Hepatocyte (in vitro differentiated cells): Measurements from ENCODE around the gene SLC45A3. TPM values are rescaled to one million over a fixed set of nuclear protein-coding genes. Genes with fewer than 3 reads are reported as not detected.

Experiments used
- DNase-seq: peaks from one replicate; pipeline ENCODE4 v3.0.0-alpha.2; 2016; ENCODE audit warnings: low spot score
- H2AFZ ChIP-seq: fragments of 200-600 bp; sonication (generic); 2 replicates; pipeline ENCODE4 v1.6.0; 2016; ENCODE audit warnings: antibody characterized with exemption, mild to moderate bottlenecking
- H3K27ac ChIP-seq: fragments of 200-600 bp; sonication (generic); 2 replicates; pipeline ENCODE4 v1.5.1; 2016; ENCODE audit warnings: mild to moderate bottlenecking
- H3K27me3 ChIP-seq: fragments of 200-600 bp; sonication (generic); 2 replicates; pipeline ENCODE4 v1.6.1; 2016
- H3K36me3 ChIP-seq: fragments of 200-600 bp; sonication (generic); replicated peaks from 2 replicates; pipeline ENCODE4 v1.5.1; 2016; ENCODE audit warnings: low read depth; ENCODE audit not compliant: insufficient read depth
- H3K4me1 ChIP-seq: fragments of 200-600 bp; sonication (generic); 2 replicates; pipeline ENCODE4 v1.5.1; 2016; ENCODE audit warnings: mild to moderate bottlenecking, moderate library complexity; ENCODE audit not compliant: insufficient read depth
- H3K4me2 ChIP-seq: fragments of 200-600 bp; sonication (generic); 2 replicates; pipeline ENCODE4 v1.6.0; 2016
- H3K4me3 ChIP-seq: fragments of 200-600 bp; sonication (generic); 2 replicates; pipeline ENCODE4 v1.5.1; 2016; ENCODE audit warnings: mild to moderate bottlenecking
- H3K79me2 ChIP-seq: fragments of 200-600 bp; sonication (generic); 2 replicates; pipeline ENCODE4 v1.6.0; 2017; ENCODE audit warnings: mild to moderate bottlenecking
- H3K9me2 ChIP-seq: fragments of 200-600 bp; sonication (generic); replicated peaks from 2 replicates; pipeline ENCODE4 v1.6.0; 2017; ENCODE audit warnings: mild to moderate bottlenecking; ENCODE audit not compliant: insufficient read depth
- H3K9me3 ChIP-seq: fragments of 200-600 bp; sonication (generic); 2 replicates; pipeline ENCODE4 v1.5.1; 2016; ENCODE audit warnings: low read depth, mild to moderate bottlenecking
- H4K20me1 ChIP-seq: fragments of 200-600 bp; sonication (generic); 2 replicates; pipeline ENCODE4 v1.6.0; 2016; ENCODE audit warnings: mild to moderate bottlenecking; ENCODE audit not compliant: insufficient read depth, poor library complexity, severe bottlenecking
- EZH2 ChIP-seq: fragments of 200-600 bp; sonication (generic); IDR thresholded peaks from 2 replicates; pipeline ENCODE4 v1.6.1; 2016; ENCODE audit warnings: antibody characterized with exemption, mild to moderate bottlenecking, borderline replicate concordance
- EZH2phosphoT487 ChIP-seq: fragments of 200-600 bp; sonication (generic); IDR thresholded peaks from one replicate; pipeline ENCODE4 v1.6.1; 2018; ENCODE audit warnings: antibody characterized with exemption, mild to moderate bottlenecking, low read depth, moderate library complexity; ENCODE audit not compliant: unreplicated experiment, severe bottlenecking
- WGBS: methylation state at CpG from one replicate; pipeline ENCODE4 v1.1.6; 2016; ENCODE audit warnings: low lambda C conversion rate; ENCODE audit errors: missing lambda C conversion rate; 5-methylcytosine and 5-hydroxymethylcytosine counted together
- polyA plus RNA-seq: library from polyadenylated mRNA; unstranded; fragments of >200 nt; fragmentation: Nextera tagmentation; extraction: Ambion mirVana; gene quantifications from 2 replicates; pipeline ENCODE4 v1.2.1, GENCODE V29; 2016
- total RNA-seq: library from RNA; depleted of rRNA; stranded (reverse); fragments of >200 nt; gene quantifications from 2 replicates; pipeline ENCODE4 v1.2.3, GENCODE V29; 2014
- TF ChIP-seq, protein P1 (sequence below): fragments of 200-600 bp; sonication (generic); IDR thresholded peaks from 2 replicates; pipeline ENCODE4 v1.5.1; 2016; ENCODE audit warnings: antibody characterized with exemption, mild to moderate bottlenecking; ENCODE audit not compliant: poor library complexity

Gene SLC45A3
- total and polyA plus RNA-seq, 2 experiments from 2014 or later: 4.6 to 12.2 TPM

DNA sequence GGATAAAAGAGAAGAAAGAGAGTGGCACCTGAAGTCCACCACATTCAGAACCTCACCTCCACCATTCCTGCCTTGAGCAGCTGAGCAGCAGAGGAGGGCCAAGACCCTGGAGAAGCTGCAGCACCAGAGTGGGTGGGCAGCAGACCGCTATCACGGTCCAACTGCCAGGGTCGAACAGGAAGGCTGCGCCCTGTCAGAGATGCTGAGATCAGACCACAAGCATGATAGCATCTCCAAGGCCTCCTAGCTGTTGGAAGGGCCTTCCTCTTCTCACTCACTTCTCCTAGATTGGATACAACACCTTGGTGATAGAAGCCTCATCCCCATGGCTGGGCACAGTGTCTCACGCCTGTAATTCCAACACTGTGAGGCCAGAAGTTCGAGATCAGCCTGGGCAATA, 12.1 kb upstream of the SLC45A3 start:
- TF ChIP-seq EZH2phosphoT487 (no peak), EZH2 (no peak)
- TF ChIP-seq, protein P1, sequence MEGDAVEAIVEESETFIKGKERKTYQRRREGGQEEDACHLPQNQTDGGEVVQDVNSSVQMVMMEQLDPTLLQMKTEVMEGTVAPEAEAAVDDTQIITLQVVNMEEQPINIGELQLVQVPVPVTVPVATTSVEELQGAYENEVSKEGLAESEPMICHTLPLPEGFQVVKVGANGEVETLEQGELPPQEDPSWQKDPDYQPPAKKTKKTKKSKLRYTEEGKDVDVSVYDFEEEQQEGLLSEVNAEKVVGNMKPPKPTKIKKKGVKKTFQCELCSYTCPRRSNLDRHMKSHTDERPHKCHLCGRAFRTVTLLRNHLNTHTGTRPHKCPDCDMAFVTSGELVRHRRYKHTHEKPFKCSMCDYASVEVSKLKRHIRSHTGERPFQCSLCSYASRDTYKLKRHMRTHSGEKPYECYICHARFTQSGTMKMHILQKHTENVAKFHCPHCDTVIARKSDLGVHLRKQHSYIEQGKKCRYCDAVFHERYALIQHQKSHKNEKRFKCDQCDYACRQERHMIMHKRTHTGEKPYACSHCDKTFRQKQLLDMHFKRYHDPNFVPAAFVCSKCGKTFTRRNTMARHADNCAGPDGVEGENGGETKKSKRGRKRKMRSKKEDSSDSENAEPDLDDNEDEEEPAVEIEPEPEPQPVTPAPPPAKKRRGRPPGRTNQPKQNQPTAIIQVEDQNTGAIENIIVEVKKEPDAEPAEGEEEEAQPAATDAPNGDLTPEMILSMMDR: no peak
- no peaks in the 10 kb centered on the region for H3K79me2 ChIP-seq
- H3K36me3 ChIP-seq: no peaks in the 10 kb centered on the region
- no peak overlapping the region for H3K27ac ChIP-seq
- H3K4me3 ChIP-seq: no peak overlapping the region
- no peaks in the 10 kb centered on the region for H4K20me1 ChIP-seq
- 95% methylated on average over 6 of the region's 6 CpGs for WGBS
- no peaks in the 10 kb centered on the region for H3K9me3 ChIP-seq
- H3K4me2 ChIP-seq: no peak overlapping the region
- no peak overlapping the region for H2AFZ ChIP-seq
- H3K9me2 ChIP-seq: no peaks in the 10 kb centered on the region
- DNase-seq: no peak
- no peaks in the 10 kb centered on the region for H3K4me1 ChIP-seq
- no peaks in the 10 kb centered on the region for H3K27me3 ChIP-seq

DNA sequence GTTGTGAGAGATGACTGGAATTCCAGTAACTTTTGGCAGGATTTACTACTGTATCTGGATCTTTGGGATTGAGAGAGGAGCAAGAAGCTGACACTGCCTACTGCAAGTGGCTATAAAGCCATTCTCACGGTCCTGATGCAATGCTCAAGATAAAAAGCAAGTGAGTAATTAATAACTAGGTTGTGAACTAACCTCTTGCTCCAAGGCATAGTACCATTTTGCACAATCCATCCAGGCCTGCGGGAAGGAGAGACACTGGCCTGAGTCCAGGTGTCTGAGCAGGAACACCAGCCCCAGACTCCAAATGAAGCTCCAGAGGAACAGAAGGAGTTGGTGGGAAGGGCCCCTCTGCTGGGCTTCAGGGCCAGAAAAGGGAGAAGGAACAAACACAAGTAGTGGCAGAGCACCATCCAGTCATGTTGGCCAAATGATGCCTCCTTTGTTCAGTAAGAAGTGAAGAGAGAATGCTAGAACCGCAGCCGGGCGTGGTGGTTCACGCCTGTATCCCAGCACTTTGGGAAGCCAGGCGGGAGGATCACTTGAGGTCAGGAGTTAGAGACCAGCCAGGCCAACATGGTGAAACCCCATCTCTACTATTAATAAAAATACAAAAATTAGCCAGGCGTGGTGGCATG, 9.9 kb upstream of the SLC45A3 start:
- TF ChIP-seq, protein P1: no peak
- TF ChIP-seq EZH2 (no peak), EZH2phosphoT487 (no peak)
- no peak overlapping the region for H3K4me2 ChIP-seq
- no peaks in the 10 kb centered on the region for H4K20me1 ChIP-seq
- H3K9me2 ChIP-seq: no peaks in the 10 kb centered on the region
- no peak overlapping the region for H2AFZ ChIP-seq
- 86% methylated on average over 8 of the region's 8 CpGs for WGBS
- H3K79me2 ChIP-seq: no peaks in the 10 kb centered on the region
- no peaks in the 10 kb centered on the region for H3K4me1 ChIP-seq
- H3K27me3 ChIP-seq: no peaks in the 10 kb centered on the region
- no peaks in the 10 kb centered on the region for H3K36me3 ChIP-seq
- H3K4me3 ChIP-seq: no peak overlapping the region
- no peak for DNase-seq
- no peak overlapping the region for H3K27ac ChIP-seq
- H3K9me3 ChIP-seq: no peaks in the 10 kb centered on the region

GRCh38 chr1:205689479-205689878, 9.2 kb upstream of the SLC45A3 start:
- H3K9me3 ChIP-seq: no peaks in the 10 kb centered on the region
- H3K79me2 ChIP-seq: no peaks in the 10 kb centered on the region
- no peak overlapping the region for H3K4me3 ChIP-seq
- no peak overlapping the region for H2AFZ ChIP-seq
- H3K27me3 ChIP-seq: no peaks in the 10 kb centered on the region
- H3K36me3 ChIP-seq: no peaks in the 10 kb centered on the region
- no peaks in the 10 kb centered on the region for H3K4me1 ChIP-seq
- H4K20me1 ChIP-seq: no peaks in the 10 kb centered on the region
- 67% methylated on average over 5 of the region's 5 CpGs for WGBS
- H3K9me2 ChIP-seq: no peaks in the 10 kb centered on the region
- no peak for DNase-seq
- TF ChIP-seq EZH2phosphoT487 (no peak), EZH2 (no peak)
- TF ChIP-seq, protein P1: no peak
- H3K27ac ChIP-seq: no peak overlapping the region
- H3K4me2 ChIP-seq: no peak overlapping the region
